Glomerular visceral epithelial cell (primary cell): ENCODE results near the gene SNRPD3.
"Not testable (repeated sequence)": the region's sequence is repeated elsewhere in the genome, so short reads cannot be mapped to it uniquely, and the experiment has no call there.

Source experiments
- DNase-seq: peaks from one replicate; pipeline ENCODE4 v3.0.0-alpha.2; 2016; ENCODE audit errors: extremely low spot score

SNRPD3 gene

DNA sequence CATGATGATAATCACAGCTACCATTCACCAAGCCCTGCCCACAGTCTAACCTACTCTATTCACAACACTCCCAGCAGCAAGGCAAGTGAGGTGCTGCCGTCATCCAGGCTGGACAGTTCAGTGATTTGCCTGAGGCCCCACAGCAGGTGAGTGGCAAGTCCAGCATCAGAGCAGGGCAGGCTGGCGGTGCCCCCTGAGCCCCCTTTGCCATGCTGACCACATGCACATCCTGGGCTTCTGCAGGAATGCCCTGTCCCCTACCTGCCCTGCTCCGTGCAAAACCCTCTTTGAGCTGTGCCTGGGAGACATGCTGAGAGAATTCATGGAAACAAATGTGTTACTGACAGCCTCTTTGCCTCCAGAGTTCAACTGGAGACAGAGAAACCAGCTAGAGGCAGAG lies 54.1 kb downstream of the SNRPD3 start:
- not testable (repeated sequence) for DNase-seq

DNA sequence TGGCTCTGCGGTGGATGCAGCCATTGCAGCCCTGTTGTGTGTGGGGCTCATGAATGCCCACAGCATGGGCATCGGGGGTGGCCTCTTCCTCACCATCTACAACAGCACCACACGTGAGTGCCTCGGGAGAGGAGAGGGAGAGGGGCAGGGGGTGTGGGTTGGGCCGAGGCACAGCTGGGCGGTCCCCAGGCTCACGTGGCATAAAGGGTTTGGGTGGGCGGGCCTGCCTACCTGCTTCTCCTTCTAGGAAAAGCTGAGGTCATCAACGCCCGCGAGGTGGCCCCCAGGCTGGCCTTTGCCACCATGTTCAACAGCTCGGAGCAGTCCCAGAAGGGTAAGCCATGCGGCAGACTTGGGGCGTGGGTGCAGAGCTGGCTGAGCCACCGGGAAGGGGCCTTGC lies 59.0 kb downstream of the SNRPD3 start:
- DNase-seq: not testable (repeated sequence)

DNA sequence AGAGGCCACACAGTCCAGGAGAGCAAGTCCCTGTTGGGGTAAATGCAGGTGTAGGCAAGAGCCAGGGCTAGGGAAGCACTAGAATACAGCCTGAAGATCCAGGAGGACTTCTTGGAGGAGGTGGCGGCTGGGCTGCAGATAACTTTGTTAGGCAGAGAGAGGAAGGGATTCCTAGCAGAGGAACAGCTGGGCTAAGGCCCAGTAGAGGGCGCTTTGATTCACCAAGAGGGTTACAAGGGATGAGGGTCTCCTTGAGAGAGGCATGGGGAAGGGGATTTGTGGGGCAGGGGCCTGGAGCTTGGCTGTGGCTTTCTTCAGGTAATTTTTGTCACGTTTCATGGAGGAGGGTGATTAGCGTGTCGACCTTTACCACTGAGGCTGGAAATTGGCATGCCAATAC lies 65.4 kb downstream of the SNRPD3 start:
- DNase-seq: not testable (repeated sequence)

DNA sequence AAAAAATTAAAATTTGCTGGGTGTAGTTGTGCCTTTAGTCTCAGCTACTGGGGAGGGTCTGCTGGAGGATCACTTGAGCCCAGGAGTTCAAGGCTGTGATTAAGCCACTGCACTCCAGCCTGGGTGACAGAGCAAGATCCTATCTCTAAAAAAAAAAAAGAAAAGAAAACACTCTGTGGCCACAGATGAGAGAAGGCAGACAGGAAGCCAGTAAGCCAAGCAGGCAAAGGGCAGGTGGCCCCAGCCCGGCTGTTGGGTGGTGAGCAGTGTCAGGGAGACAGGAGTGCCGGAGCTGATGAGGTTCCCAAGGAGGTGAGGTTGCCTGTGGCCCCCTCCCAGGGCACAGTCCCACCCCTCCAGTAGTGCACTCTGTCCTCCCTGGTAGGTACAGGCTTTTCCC lies 66.8 kb downstream of the SNRPD3 start:
- not testable (repeated sequence) for DNase-seq
